ENCODE results near the gene CCDC71L.

GRCh38 chr7:106617860-106618259 lies 43.1 kb downstream of the CCDC71L start:
- TF ChIP-seq CTCF (IDR thresholded peaks at IDR 0.05): no peak
- TF ChIP-seq POLR2A (IDR thresholded peaks at IDR 0.05): no peak
